KG1 (cell line): ENCODE measurements around the gene SOX5.

ENCODE experiments used
- DNase-seq: peaks from one replicate; lab custom pipeline; 2025; lab: John Stamatoyannopoulos, UW

SOX5 gene

GRCh38 chr12:23949348-23950209, at the start of gene SOX5:
Gene SOX5, minus strand, starts transcription at chr12:23949670. Its CDS starts 69 bp downstream, at chr12:23949601.
- no peak for DNase-seq

GRCh38 chr12:23987046-23987445, 37.6 kb upstream of the SOX5 start:
- DNase-seq = no peak

GRCh38 chr12:23980826-23981225, 31.4 kb upstream of the SOX5 start:
- DNase-seq = no peak

- DNase-seq = no peak
Observed at GRCh38 chr12:23964812-23965211, 15.3 kb upstream of the SOX5 start.

- no peak for DNase-seq
Observed at GRCh38 chr12:23959826-23960225, 10.4 kb upstream of the SOX5 start.

GRCh38 chr12:23954332-23954731, 4.9 kb upstream of the SOX5 start:
- DNase-seq = no peak

GRCh38 chr12:23952071-23952470, 2.6 kb upstream of the SOX5 start:
- no peak for DNase-seq

GRCh38 chr12:23950775-23951451, 1.4 kb upstream of the SOX5 start:
- no peak for DNase-seq

GRCh38 chr12:23950210-23950774, 822 bp upstream of the SOX5 start:
- no peak for DNase-seq

- DNase-seq = no peak
Observed at GRCh38 chr12:23948291-23948690, 1.2 kb downstream of the SOX5 start.

- DNase-seq = no peak
Observed at GRCh38 chr12:23947395-23947794, 2.1 kb downstream of the SOX5 start.

GRCh38 chr12:23945249-23945648, 4.2 kb downstream of the SOX5 start:
- DNase-seq = no peak

GRCh38 chr12:23944067-23944466, 5.4 kb downstream of the SOX5 start:
- no peak for DNase-seq

GRCh38 chr12:23942841-23943240, 6.6 kb downstream of the SOX5 start:
- DNase-seq = no peak

- DNase-seq = no peak
Observed at GRCh38 chr12:23941780-23942179, 7.7 kb downstream of the SOX5 start.

- DNase-seq = no peak
Observed at GRCh38 chr12:23938422-23938821, 11.0 kb downstream of the SOX5 start.

- no peak for DNase-seq
Observed at GRCh38 chr12:23931176-23931575, 18.3 kb downstream of the SOX5 start.

GRCh38 chr12:23930599-23930998, 18.9 kb downstream of the SOX5 start:
- no peak for DNase-seq

- DNase-seq = no peak
Observed at GRCh38 chr12:23929906-23930305, 19.6 kb downstream of the SOX5 start.

GRCh38 chr12:23927907-23928306, 21.6 kb downstream of the SOX5 start:
- DNase-seq = no peak

GRCh38 chr12:23921099-23921856, 28.2 kb downstream of the SOX5 start:
- DNase-seq = no peak

- no peak for DNase-seq
Observed at GRCh38 chr12:23911574-23911973, 37.9 kb downstream of the SOX5 start.
